ENCODE data around the gene LTA.

Gene LTA

GRCh38 chr6:31558631-31559500 lies 13.2 kb upstream of the LTA start:
- no peak for ATAC-seq
- TF ChIP-seq CSDC2 (CRISPR knock-in tag; IDR thresholded peaks at IDR 0.05) (no peak), ZC3H10 (CRISPR knock-in tag; IDR thresholded peaks at IDR 0.05) (no peak), TOX (CRISPR knock-in tag; IDR thresholded peaks at IDR 0.05; ENCODE audit: borderline replicate concordance) (no peak), TSHZ2 (CRISPR knock-in tag; IDR thresholded peaks at IDR 0.05) (no peak), ISL1 (CRISPR knock-in tag; IDR thresholded peaks at IDR 0.05) (no peak), GLIS3 (CRISPR knock-in tag; IDR thresholded peaks at IDR 0.05) (no peak), ZFP3 (CRISPR knock-in tag; IDR thresholded peaks at IDR 0.05) (no peak), SNAI2 (CRISPR knock-in tag; IDR thresholded peaks at IDR 0.05) (no peak), ZFP30 (CRISPR knock-in tag; IDR thresholded peaks at IDR 0.05) (no peak), POU6F1 (CRISPR knock-in tag; IDR thresholded peaks at IDR 0.05; ENCODE audit: borderline replicate concordance, low read depth) (no peak), CREB5 (CRISPR knock-in tag; IDR thresholded peaks at IDR 0.05; ENCODE audit: low read depth) (no peak), ARNTL (CRISPR knock-in tag; IDR thresholded peaks at IDR 0.05; ENCODE audit: borderline replicate concordance, low read depth) (no peak), ESRRG (CRISPR knock-in tag; IDR thresholded peaks at IDR 0.05) (no peak)

- TF ChIP-seq CSDC2 (CRISPR knock-in tag; IDR thresholded peaks at IDR 0.05) (no peak), GLIS3 (CRISPR knock-in tag; IDR thresholded peaks at IDR 0.05) (no peak)
- peak; percentile 3; the same call in 1 of the 3 replicates for ATAC-seq
Measured at GRCh38 chr6:31559606-31559957, 12.5 kb upstream of the LTA start.

- no peak for TF ChIP-seq ZC3H10 (CRISPR knock-in tag; IDR thresholded peaks at IDR 0.05)
- TF ChIP-seq BACH2 (CRISPR knock-in tag; IDR thresholded peaks at IDR 0.05; ENCODE audit: borderline replicate concordance), result no peak
- no peak for TF ChIP-seq ZFP3 (CRISPR knock-in tag; IDR thresholded peaks at IDR 0.05)
- no peak for TF ChIP-seq CSRNP3 (CRISPR knock-in tag; IDR thresholded peaks at IDR 0.05)
- TF ChIP-seq ESRRG (CRISPR knock-in tag; IDR thresholded peaks at IDR 0.05), result no peak
- no peak for TF ChIP-seq POU6F1 (CRISPR knock-in tag; IDR thresholded peaks at IDR 0.05; ENCODE audit: borderline replicate concordance, low read depth)
- no peak for TF ChIP-seq CSDC2 (CRISPR knock-in tag; IDR thresholded peaks at IDR 0.05)
- TF ChIP-seq PATZ1 (CRISPR knock-in tag; IDR thresholded peaks at IDR 0.05; ENCODE audit: borderline replicate concordance), result no peak
- no peak for TF ChIP-seq ZNF8 (CRISPR knock-in tag; IDR thresholded peaks at IDR 0.05)
- no peak for TF ChIP-seq ISL1 (CRISPR knock-in tag; IDR thresholded peaks at IDR 0.05)
- TF ChIP-seq TOX (CRISPR knock-in tag; IDR thresholded peaks at IDR 0.05; ENCODE audit: borderline replicate concordance), result no peak
- peak; percentile 86 for ATAC-seq
Measured at GRCh38 chr6:31559958-31560696, 12.0 kb upstream of the LTA start.

Measured in SK-N-SH treated with all-trans-retinoic acid at 6 μM for 48 hours (cell line).